Gastroesophageal sphincter (tissue), 3 donors: Measurements from ENCODE around the gene AMOTL1.

Source experiments
- CTCF ChIP-seq, 4 experiments: fragments of 200-600 bp in 2 of 4; fragments of 450-650 bp in 2 of 4; sonication (generic) in 1 of 4; IDR thresholded peaks; one replicate each; pipeline ENCODE4 v1.5.1; 2017 to 2019; ENCODE audit warnings: antibody characterized with exemption in 4 of 4, mild to moderate bottlenecking in 2 of 4, moderate library complexity in 2 of 4
- EP300 ChIP-seq: sonication (generic); formaldehyde crosslinking; IDR thresholded peaks from one replicate; pipeline ENCODE4 v1.6.1; 2017; ENCODE audit warnings: antibody characterized with exemption, mild to moderate bottlenecking
- POLR2A ChIP-seq, 2 donors: fragments of 450-650 bp; IDR thresholded peaks; one replicate each; pipeline ENCODE4 v1.6.1; 2017; ENCODE audit warnings: antibody characterized with exemption in 2 of 2, mild to moderate bottlenecking in 2 of 2, moderate library complexity in 1 of 2
- POLR2AphosphoS5 ChIP-seq: sonication (generic); formaldehyde crosslinking; IDR thresholded peaks from one replicate; pipeline ENCODE4 v1.6.1; 2017; ENCODE audit warnings: antibody characterized with exemption

- peak; percentile 63 to 77 (median 65) for TF ChIP-seq CTCF (IDR thresholded peaks at IDR 0.05)
- no peak for TF ChIP-seq EP300
- TF ChIP-seq POLR2A (IDR thresholded peaks at IDR 0.05) = no peak
- no peak for TF ChIP-seq POLR2AphosphoS5
These were observed 18.3 kb downstream of the AMOTL1 start for GRCh38 chr11:94786264-94787126.
